ENCODE results near the gene SRCAP.

DNA sequence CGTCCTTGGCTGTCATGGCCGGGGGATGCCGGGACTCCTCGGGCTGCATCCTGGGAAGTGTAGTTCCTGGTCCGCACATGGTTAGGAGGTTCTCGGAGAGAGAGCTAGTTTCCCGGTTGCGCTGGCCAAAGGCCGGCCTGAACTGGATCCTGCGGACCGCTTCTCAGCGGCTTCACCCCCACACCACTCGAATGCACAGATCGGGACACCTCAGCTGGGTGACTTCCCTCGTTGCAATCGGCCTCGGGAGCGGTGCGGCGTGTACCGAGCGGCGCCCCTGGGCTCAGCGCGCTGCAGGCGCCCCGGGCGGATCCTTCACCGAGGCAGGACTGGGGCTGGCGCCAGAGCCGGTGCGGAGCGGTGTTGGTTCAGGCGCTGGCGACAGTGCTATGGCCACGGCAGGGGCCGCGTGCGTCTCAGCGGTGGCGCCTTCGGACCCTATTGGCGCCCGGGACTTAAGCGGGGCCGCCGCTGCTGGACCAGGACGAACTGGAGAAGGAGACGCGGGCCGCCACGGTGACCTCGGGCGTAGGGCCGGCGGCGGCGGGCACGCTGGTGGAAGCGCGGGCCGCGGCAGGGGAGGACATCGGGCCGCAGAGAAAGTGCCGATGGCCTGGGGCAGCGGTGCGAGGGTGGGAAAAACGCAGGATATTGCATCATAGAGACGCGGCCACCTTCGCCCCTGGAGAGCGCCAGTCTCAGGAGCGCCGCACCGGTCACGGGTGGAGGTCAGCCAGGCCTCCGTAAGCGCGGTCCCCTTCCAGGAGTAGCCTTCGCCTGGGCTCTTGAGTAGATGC lies 76.6 kb downstream of the SRCAP start:
- TF ChIP-seq CTCF (IDR thresholded peaks at IDR 0.05), result no peak
- peak in 1 of 4 donors; percentile 39 for TF ChIP-seq POLR2A (IDR thresholded peaks at IDR 0.05)
